GM06990 (cell line): ENCODE results near the gene WFDC9.
"Not testable (repeated sequence)": the region's sequence is repeated elsewhere in the genome, so short reads cannot be mapped to it uniquely, and the experiment has no call there.

Experiments used
- DNase-seq: peaks from one replicate; pipeline ENCODE4 v3.0.0-alpha.2; 2011; ENCODE audit not compliant: insufficient read length; ENCODE audit errors: extremely low read depth
- H3K27me3 ChIP-seq: replicated peaks from 2 replicates; pipeline ENCODE4 v1.6.0; 2011; ENCODE audit warnings: low read length; ENCODE audit not compliant: control insufficient read depth, insufficient read depth
- H3K36me3 ChIP-seq: 2 replicates; pipeline ENCODE4 v1.5.1; 2011; ENCODE audit warnings: low read length; ENCODE audit not compliant: control insufficient read depth, insufficient read depth
- H3K4me3 ChIP-seq: replicated peaks from 2 replicates; pipeline ENCODE4 v1.5.1; 2011; ENCODE audit warnings: low read depth, mild to moderate bottlenecking, control low read depth, low read length
- TF ChIP-seq, protein P1 (sequence below): IDR thresholded peaks from 2 replicates; pipeline ENCODE4 v1.5.1; 2011; ENCODE audit warnings: low read length, control low read depth, mild to moderate bottlenecking, inconsistent platforms; ENCODE audit not compliant: insufficient read depth, poor library complexity, severe bottlenecking

Gene WFDC9

DNA sequence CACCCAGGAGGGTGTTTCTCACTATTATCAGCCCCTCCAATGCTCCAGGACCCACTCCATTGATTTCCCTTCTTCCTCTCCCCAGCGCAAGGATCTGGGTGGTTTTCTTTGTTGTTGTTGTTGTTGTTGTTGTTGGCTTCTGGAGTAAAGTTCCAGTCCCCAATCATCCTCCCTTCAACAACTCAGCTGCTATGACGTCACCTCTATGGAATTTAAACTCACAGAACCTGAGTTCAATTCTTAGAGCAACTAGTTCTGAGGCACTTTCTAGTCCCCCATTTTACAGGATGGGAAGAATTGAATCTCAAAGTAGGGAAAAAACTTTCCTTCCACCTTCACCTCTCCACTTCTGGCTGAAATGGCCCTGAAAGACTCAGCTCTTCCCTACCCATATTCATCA, 42.3 kb downstream of the WFDC9 start:
- no peak for DNase-seq
- TF ChIP-seq, protein P1, sequence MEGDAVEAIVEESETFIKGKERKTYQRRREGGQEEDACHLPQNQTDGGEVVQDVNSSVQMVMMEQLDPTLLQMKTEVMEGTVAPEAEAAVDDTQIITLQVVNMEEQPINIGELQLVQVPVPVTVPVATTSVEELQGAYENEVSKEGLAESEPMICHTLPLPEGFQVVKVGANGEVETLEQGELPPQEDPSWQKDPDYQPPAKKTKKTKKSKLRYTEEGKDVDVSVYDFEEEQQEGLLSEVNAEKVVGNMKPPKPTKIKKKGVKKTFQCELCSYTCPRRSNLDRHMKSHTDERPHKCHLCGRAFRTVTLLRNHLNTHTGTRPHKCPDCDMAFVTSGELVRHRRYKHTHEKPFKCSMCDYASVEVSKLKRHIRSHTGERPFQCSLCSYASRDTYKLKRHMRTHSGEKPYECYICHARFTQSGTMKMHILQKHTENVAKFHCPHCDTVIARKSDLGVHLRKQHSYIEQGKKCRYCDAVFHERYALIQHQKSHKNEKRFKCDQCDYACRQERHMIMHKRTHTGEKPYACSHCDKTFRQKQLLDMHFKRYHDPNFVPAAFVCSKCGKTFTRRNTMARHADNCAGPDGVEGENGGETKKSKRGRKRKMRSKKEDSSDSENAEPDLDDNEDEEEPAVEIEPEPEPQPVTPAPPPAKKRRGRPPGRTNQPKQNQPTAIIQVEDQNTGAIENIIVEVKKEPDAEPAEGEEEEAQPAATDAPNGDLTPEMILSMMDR = no peak
- H3K4me3 ChIP-seq = no peak overlapping the region
- no peaks in the 10 kb centered on the region for H3K36me3 ChIP-seq
- H3K27me3 ChIP-seq = no peaks in the 10 kb centered on the region; the same call in 1 of the 2 replicates

DNA sequence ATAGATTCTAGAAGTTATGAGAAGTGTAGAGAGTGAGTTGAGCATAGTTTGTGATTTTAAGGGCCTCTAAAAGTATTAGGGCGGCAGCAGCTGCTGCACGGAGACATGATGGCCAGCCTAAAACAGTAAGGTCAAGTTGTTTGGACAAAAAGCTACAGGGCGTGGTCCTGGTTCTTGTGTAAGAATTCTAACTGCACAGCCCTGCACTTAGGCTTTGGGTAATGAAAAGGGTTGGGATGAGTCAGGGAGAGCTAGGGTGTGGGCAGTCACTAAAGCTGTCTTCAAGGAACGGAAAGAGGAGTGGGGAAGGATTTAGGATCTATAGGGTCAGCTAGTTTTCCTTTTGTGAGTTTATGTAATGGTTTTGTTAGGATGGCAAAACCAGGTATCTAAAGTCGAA, 45.1 kb downstream of the WFDC9 start:
- not testable (repeated sequence) for DNase-seq, H3K4me3 ChIP-seq, H3K27me3 ChIP-seq, H3K36me3 ChIP-seq

DNA sequence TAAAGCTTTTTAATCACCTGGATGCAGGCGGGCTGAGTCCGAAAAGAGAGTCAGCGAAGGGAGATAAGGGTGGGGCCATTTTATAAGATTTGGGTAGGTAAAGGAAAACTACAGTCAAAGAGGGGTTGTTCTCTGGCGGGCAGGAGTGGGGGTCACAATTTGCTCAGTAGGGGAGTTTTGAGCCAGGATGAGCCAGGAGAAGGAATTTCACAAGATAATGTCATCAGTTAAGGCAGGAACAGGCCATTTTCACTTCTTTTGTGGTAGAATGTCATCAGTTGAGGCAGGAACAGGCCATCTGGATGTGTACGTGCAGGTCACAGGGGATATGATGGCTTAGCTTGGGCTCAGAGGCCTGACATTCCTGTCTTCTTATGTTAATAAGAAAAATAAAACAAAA, 46.8 kb downstream of the WFDC9 start:
- not testable (repeated sequence) for H3K27me3 ChIP-seq, H3K4me3 ChIP-seq, DNase-seq, H3K36me3 ChIP-seq

DNA sequence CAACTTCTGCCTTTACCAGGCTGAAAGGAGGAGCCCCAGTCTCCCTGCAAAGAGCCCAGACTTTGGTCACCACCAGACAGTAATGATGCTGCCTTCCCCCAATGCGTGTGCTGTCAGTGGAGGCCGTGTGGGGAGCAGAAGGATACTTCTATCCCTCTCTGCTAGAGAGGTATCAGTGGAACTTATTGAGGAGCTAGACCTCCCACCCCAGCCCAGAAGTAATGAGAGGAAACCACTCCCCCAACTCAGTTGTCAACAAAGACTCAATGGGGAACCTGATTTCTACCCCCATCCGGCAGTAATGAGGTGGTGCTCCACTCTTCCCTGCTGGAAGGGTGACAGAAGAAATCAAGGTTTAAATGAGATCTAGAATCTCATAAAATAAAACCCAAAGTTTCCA, 47.6 kb downstream of the WFDC9 start:
- no peak overlapping the region for H3K4me3 ChIP-seq
- no peaks in the 10 kb centered on the region for H3K36me3 ChIP-seq
- TF ChIP-seq, protein P1 = no peak
- no peaks in the 10 kb centered on the region for H3K27me3 ChIP-seq
- no peak for DNase-seq

DNA sequence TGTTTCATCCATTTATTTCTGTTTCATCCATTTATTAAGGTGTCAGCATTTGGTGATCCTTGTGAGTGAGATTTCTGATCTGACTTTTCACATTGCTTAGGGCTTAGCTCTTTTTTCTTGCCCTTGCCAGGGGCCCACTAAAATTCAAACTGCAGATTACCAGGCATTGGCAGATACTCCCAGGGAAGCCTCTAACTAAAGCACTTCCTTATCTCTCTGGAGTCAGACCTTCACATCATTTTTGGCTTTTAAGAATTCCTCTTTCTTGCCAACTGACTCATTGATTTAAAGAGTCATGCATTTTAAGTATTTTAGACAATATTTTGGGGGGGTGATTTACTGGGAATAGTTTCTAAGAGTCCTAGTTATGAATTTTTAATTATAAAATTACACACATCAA, 49.4 kb downstream of the WFDC9 start:
- Histone ChIP-seq H3K4me3 (no peak overlapping the region), H3K36me3 (no peaks in the 10 kb centered on the region), H3K27me3 (no peaks in the 10 kb centered on the region)
- TF ChIP-seq, protein P1 = no peak
- no peak for DNase-seq

DNA sequence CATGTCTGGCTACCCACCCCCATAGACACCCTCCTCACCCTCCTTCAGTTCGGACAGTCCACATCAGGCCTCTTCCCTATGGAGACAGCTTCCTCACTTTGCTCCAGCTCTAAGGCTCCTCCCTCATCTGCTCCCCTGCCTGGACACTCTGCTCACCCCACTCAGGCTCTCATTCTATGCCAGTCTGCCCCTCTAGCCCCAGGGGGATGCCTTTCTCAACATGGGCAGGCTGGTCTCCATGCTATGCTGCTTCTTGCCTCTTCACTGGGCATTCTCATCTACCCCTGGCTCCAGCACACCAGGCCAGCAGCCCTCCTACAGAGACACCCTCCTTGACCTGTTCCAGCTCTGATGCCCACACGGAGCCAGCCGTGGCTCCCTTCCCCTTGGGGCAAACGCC, 51.9 kb downstream of the WFDC9 start, which contains the start of gene WFDC8:
Gene WFDC8 (minus strand): TSS at position 101 of the 400 bp plus-strand sequence. CDS start 37 bp downstream, at position 64.
- TF ChIP-seq, protein P1 = no peak
- DNase-seq = no peak
- no peak within 1 kb of the TSS for H3K4me3 ChIP-seq
- H3K36me3 ChIP-seq = no peaks in the 10 kb centered on the region
- H3K27me3 ChIP-seq = no peaks in the 10 kb centered on the region

DNA sequence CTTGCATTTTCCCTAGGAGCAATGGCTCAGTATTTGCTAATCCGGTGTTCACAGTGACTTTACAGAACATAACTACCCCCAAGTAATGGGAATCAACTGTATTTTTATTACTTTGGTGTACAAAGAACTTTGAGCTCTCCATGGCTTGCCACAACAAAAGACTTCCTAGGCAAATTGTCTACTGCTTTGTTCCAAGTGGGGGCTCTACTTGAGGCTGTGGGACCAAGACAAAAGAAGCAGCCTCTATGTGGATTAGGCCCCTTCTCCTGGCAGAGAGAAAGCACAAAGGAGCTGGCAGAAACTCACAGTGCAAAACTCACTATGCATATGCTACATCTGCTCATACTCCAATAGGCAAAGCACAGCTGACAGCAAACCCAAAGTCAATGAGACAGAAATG, 52.9 kb downstream of the WFDC9 start:
- H3K4me3 ChIP-seq = no peak overlapping the region
- no peak for DNase-seq
- TF ChIP-seq, protein P1 = no peak
- no peaks in the 10 kb centered on the region for H3K36me3 ChIP-seq
- H3K27me3 ChIP-seq = no peaks in the 10 kb centered on the region
